Ascending aorta (tissue), 2 donors: ENCODE measurements around the gene NUP210. TPM values are rescaled to one million over a fixed set of nuclear protein-coding genes. Genes with fewer than 3 reads are reported as not detected.

Source experiments
- DNase-seq, 2 donors: peaks; one replicate each; pipeline ENCODE4 v3.0.0-alpha.2; 2019; ENCODE audit warnings: low spot score in 2 of 2
- H3K27ac ChIP-seq, 2 donors: fragments of 200-600 bp; sonication (generic); one replicate each; pipeline ENCODE4 v1.5.1; 2016 to 2017; ENCODE audit warnings: mild to moderate bottlenecking in 1 of 2
- H3K27me3 ChIP-seq: fragments of 200-600 bp; sonication (generic); one replicate; pipeline ENCODE4 v1.5.1; 2017
- H3K36me3 ChIP-seq, 2 donors: fragments of 200-600 bp; sonication (generic); one replicate each; pipeline ENCODE4 v1.5.1; 2016
- H3K4me1 ChIP-seq, 2 donors: fragments of 200-600 bp; sonication (generic); one replicate each; pipeline ENCODE4 v1.5.1; 2016 to 2017; ENCODE audit warnings: mild to moderate bottlenecking in 1 of 2
- H3K4me3 ChIP-seq, 2 donors: fragments of 200-600 bp; sonication (generic); one replicate each; pipeline ENCODE4 v1.5.1; 2016 to 2017; ENCODE audit warnings: mild to moderate bottlenecking in 1 of 2
- H3K9me3 ChIP-seq, 2 donors: fragments of 200-600 bp; sonication (generic); one replicate each; pipeline ENCODE4 v1.5.1; 2016
- intact Hi-C: fragments of 100-400 bp; cut with DNase I; formaldehyde crosslinking; loops from one replicate; pipeline ENCODE4 v1.15.1; 2023
- total RNA-seq: library from RNA; depleted of rRNA; stranded (reverse); fragments of >200 nt; gene quantifications from one replicate; pipeline ENCODE4 v1.1.0, GENCODE V29; 2016
- TF ChIP-seq, protein P1 (sequence below), 3 experiments: fragments of 200-600 bp in 2 of 3; fragments of 450-650 bp in 1 of 3; sonication (generic) in 2 of 3; IDR thresholded peaks; one replicate each; pipeline ENCODE4 v1.5.1; 2016 to 2019; ENCODE audit warnings: antibody characterized with exemption in 3 of 3, mild to moderate bottlenecking in 1 of 3, moderate library complexity in 1 of 3

Gene NUP210
- total RNA-seq, 1 donor from 2014 or later, result 11.0 TPM

- intact Hi-C loops, result no loop called here
- TF ChIP-seq, protein P1, sequence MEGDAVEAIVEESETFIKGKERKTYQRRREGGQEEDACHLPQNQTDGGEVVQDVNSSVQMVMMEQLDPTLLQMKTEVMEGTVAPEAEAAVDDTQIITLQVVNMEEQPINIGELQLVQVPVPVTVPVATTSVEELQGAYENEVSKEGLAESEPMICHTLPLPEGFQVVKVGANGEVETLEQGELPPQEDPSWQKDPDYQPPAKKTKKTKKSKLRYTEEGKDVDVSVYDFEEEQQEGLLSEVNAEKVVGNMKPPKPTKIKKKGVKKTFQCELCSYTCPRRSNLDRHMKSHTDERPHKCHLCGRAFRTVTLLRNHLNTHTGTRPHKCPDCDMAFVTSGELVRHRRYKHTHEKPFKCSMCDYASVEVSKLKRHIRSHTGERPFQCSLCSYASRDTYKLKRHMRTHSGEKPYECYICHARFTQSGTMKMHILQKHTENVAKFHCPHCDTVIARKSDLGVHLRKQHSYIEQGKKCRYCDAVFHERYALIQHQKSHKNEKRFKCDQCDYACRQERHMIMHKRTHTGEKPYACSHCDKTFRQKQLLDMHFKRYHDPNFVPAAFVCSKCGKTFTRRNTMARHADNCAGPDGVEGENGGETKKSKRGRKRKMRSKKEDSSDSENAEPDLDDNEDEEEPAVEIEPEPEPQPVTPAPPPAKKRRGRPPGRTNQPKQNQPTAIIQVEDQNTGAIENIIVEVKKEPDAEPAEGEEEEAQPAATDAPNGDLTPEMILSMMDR (IDR thresholded peaks at IDR 0.05), result no peak
- Histone ChIP-seq H3K9me3 (no peaks in the 10 kb centered on the region), H3K36me3 (no peaks in the 10 kb centered on the region), H3K4me3 (no peak overlapping the region), H3K27ac (no peak overlapping the region), H3K27me3 (no peaks in the 10 kb centered on the region), H3K4me1 (no peaks in the 10 kb centered on the region)
- DNase-seq, result no peak
Observed at GRCh38 chr3:13335503-13335902, 84.6 kb downstream of the NUP210 start.

GRCh38 chr3:13335059-13335458 is 85.1 kb downstream of the NUP210 start:
- H3K4me1 ChIP-seq, result no peaks in the 10 kb centered on the region
- TF ChIP-seq, protein P1 (IDR thresholded peaks at IDR 0.05), result no peak
- no peaks in the 10 kb centered on the region for H3K27me3 ChIP-seq
- intact Hi-C loops, result no loop called here
- no peak for DNase-seq
- H3K9me3 ChIP-seq, result no peaks in the 10 kb centered on the region
- H3K27ac ChIP-seq, result no peak overlapping the region
- no peak overlapping the region for H3K4me3 ChIP-seq
- no peaks in the 10 kb centered on the region for H3K36me3 ChIP-seq

DNA sequence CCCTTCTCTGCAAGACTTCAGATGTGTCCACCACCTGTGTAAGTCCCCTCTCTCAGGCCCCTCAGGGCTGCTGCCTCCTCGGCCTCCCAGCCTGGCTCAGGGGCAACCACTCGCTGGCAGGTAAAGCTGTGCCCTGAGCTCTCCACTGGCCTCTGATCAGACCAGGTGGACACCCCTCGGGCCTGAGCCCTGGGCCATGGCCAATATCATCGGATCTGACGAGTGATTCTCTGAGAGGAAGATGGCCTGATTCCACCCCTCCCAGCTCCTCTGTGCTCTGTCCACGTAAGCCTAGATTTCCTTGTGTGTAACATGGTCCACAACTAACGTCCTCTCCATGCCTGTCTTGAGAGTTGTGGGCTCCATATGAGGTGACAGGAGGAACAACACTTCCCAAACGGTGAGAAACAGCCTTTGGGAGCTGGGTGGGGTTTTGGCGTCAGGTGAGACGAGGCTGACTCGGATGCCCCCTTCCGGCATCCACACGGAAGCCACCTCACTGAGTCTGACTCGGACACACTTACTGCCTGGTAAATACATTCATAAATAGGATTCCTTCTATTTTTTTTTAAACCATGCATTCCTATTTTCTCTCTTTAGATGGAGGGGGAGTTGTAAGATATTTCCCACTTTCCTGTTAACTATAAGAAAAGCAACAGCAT is 86.8 kb downstream of the NUP210 start:
- no peak overlapping the region for H3K27ac ChIP-seq
- DNase-seq, result no peak
- H3K36me3 ChIP-seq, result no peaks in the 10 kb centered on the region
- TF ChIP-seq, protein P1 (IDR thresholded peaks at IDR 0.05), result no peak
- no peak overlapping the region for H3K4me3 ChIP-seq
- intact Hi-C loops, result no loop called here
- no peaks in the 10 kb centered on the region for H3K27me3 ChIP-seq
- H3K9me3 ChIP-seq, result no peaks in the 10 kb centered on the region
- H3K4me1 ChIP-seq, result no peaks in the 10 kb centered on the region

DNA sequence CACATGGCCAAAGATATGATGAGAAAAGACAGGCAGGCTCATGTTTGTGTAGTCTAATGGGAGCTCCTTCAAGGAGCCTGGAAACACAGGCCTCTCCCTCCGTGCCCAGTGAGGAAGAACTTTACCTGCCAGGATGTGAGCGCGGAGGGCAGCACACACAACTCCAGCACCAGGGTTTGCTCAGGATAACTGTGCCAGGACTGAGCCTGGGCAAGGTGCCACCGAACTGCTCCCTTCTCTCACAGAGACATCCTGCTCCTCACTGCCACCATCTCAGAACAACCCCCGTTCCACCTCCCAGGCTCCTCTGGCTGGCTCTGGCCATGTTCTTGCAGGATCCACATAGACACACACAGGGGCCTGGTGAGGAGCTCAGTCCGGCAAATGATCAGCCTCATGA is 87.4 kb downstream of the NUP210 start:
- no peaks in the 10 kb centered on the region for H3K27me3 ChIP-seq
- no peak overlapping the region for H3K27ac ChIP-seq
- no peak overlapping the region for H3K4me3 ChIP-seq
- H3K36me3 ChIP-seq, result no peaks in the 10 kb centered on the region
- DNase-seq, result no peak
- H3K9me3 ChIP-seq, result no peaks in the 10 kb centered on the region
- intact Hi-C loops, result no loop called here
- no peaks in the 10 kb centered on the region for H3K4me1 ChIP-seq
- TF ChIP-seq, protein P1 (IDR thresholded peaks at IDR 0.05), result no peak

GRCh38 chr3:13332158-13332557 is 88.0 kb downstream of the NUP210 start:
- no peak overlapping the region for H3K4me3 ChIP-seq
- H3K9me3 ChIP-seq, result no peaks in the 10 kb centered on the region
- no peak overlapping the region for H3K27ac ChIP-seq
- H3K4me1 ChIP-seq, result no peaks in the 10 kb centered on the region
- DNase-seq, result no peak
- H3K36me3 ChIP-seq, result no peaks in the 10 kb centered on the region
- TF ChIP-seq, protein P1 (IDR thresholded peaks at IDR 0.05), result no peak
- intact Hi-C loops, result no loop called here
- no peaks in the 10 kb centered on the region for H3K27me3 ChIP-seq

GRCh38 chr3:13329746-13330145 is 90.4 kb downstream of the NUP210 start:
- H3K4me3 ChIP-seq, result no peak overlapping the region
- H3K9me3 ChIP-seq, result no peaks in the 10 kb centered on the region
- no peaks in the 10 kb centered on the region for H3K36me3 ChIP-seq
- TF ChIP-seq, protein P1 (IDR thresholded peaks at IDR 0.05), result no peak
- no peaks in the 10 kb centered on the region for H3K27me3 ChIP-seq
- DNase-seq, result no peak
- no peak overlapping the region for H3K27ac ChIP-seq
- H3K4me1 ChIP-seq, result no peaks in the 10 kb centered on the region
- intact Hi-C loops, result loop anchor here (10.0 kb wide), 1 partner anchor 115 kb away; no protein-coding TSS in a partner anchor
